GM12878 (cell line): Measurements from ENCODE around the gene PSME3IP1.

Source experiments
- JUND ChIP-seq: IDR thresholded peaks from 2 replicates; pipeline ENCODE4 v1.6.1; 2012; ENCODE audit warnings: low read depth, mild to moderate bottlenecking, low read length, improper control_type of control experiment, moderate library complexity
- RAD21 ChIP-seq: IDR thresholded peaks from 2 replicates; pipeline ENCODE4 v1.6.1; 2011; ENCODE audit warnings: mild to moderate bottlenecking, low read depth, low read length, moderate library complexity; ENCODE audit not compliant: insufficient read depth
- ZZZ3 ChIP-seq: IDR thresholded peaks from 2 replicates; pipeline ENCODE4 v1.6.1; 2011; ENCODE audit warnings: low read depth; ENCODE audit not compliant: control insufficient read depth, insufficient read length

- no peak for TF ChIP-seq RAD21
- no peak for TF ChIP-seq JUND
- TF ChIP-seq ZZZ3, result no peak
These were observed 35.0 kb downstream of the PSME3IP1 start for GRCh38 chr16:57150682-57151330.
